Fibroblast of lung (primary cell): Measurements from ENCODE around the gene EREG.

ENCODE experiments used
- CTCF ChIP-seq, 2 donors: IDR thresholded peaks in 1 of 2; conservative IDR thresholded peaks in 1 of 2; 1 replicate in 1 of 2; 2 replicates in 1 of 2; pipeline ENCODE4 v1.5.1; 2011 to 2012; ENCODE audit warnings: low read length in 2 of 2, control low read depth in 1 of 2, inconsistent platforms in 1 of 2, low read depth in 1 of 2, mild to moderate bottlenecking in 1 of 2
- EZH2 ChIP-seq: IDR thresholded peaks from 2 replicates; pipeline ENCODE4 v1.5.1; 2012; ENCODE audit warnings: low read length, control low read depth, mild to moderate bottlenecking; ENCODE audit errors: missing control alignments

DNA sequence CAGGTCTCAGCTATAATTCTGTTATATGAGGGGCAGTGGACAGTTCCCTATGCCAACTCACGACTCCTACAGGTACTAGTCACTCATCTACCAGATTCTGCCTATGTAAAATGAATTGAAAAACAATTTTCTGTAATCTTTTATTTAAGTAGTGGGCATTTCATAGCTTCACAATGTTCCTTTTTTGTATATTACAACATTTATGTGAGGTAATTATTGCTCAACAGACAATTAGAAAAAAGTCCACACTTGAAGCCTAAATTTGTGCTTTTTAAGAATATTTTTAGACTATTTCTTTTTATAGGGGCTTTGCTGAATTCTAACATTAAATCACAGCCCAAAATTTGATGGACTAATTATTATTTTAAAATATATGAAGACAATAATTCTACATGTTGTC is 20.4 kb downstream of the EREG start:
- TF ChIP-seq CTCF (conservative IDR thresholded peaks at IDR 0.05 in 1 of 2, IDR thresholded peaks at IDR 0.05 in 1 of 2; ENCODE audit: low read depth in 1 of 2, low read length in 2 of 2) (no peak), EZH2 (no peak)
